ENCODE results near the gene UBE2F. TPM values are rescaled to one million over a fixed set of nuclear protein-coding genes. Genes with fewer than 3 reads are reported as not detected.

The UBE2F gene
- total RNA-seq, 1 experiment from 2014 or later = 103 TPM

- Histone ChIP-seq H3K36me3 (ENCODE audit: low read depth) (no peaks in the 10 kb centered on the region), H3K4me3 (no peak overlapping the region), H2AFZ (no peak overlapping the region), H3K4me1 (replicated peaks; ENCODE audit: insufficient read depth) (no peaks in the 10 kb centered on the region), H4K20me1 (ENCODE audit: insufficient read depth) (peaks cover 3% of the 10 kb centered on the region), H3K4me2 (no peak overlapping the region), H3K27ac (no peak overlapping the region), H3K9me2 (ENCODE audit: insufficient read depth) (no peaks in the 10 kb centered on the region), H3F3A (ENCODE audit: insufficient read depth, low read depth) (no peaks in the 10 kb centered on the region), H3K79me2 (ENCODE audit: low read depth) (peaks cover 4% of the 10 kb centered on the region; the same call in 1 of the 2 replicates), H3K27me3 (ENCODE audit: insufficient read depth, low read depth) (no peaks in the 10 kb centered on the region), H3K9me3 (ENCODE audit: insufficient read depth, low read depth) (no peaks in the 10 kb centered on the region)
- ChIA-PET POLR2A (ENCODE audit: unreplicated experiment) (no interaction called here), CTCF (no interaction called here)
- intact Hi-C loops (cut with micrococcal nuclease; ENCODE audit: unreplicated experiment) = no loop called here
- BruUV-seq (replicated peaks) = no TSS peak
- TF ChIP-seq, protein P1, sequence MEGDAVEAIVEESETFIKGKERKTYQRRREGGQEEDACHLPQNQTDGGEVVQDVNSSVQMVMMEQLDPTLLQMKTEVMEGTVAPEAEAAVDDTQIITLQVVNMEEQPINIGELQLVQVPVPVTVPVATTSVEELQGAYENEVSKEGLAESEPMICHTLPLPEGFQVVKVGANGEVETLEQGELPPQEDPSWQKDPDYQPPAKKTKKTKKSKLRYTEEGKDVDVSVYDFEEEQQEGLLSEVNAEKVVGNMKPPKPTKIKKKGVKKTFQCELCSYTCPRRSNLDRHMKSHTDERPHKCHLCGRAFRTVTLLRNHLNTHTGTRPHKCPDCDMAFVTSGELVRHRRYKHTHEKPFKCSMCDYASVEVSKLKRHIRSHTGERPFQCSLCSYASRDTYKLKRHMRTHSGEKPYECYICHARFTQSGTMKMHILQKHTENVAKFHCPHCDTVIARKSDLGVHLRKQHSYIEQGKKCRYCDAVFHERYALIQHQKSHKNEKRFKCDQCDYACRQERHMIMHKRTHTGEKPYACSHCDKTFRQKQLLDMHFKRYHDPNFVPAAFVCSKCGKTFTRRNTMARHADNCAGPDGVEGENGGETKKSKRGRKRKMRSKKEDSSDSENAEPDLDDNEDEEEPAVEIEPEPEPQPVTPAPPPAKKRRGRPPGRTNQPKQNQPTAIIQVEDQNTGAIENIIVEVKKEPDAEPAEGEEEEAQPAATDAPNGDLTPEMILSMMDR (conservative IDR thresholded peaks at IDR 0.05) = no peak
- no peak for TF ChIP-seq EZH2 (IDR thresholded peaks at IDR 0.05; ENCODE audit: low read depth)
- DNase-seq = peak in 1 of 2 experiments; percentile 64
These were observed 54.5 kb downstream of the UBE2F start for GRCh38 chr2:238021327-238021726.

- Histone ChIP-seq H3K9me2 (ENCODE audit: insufficient read depth) (no peaks in the 10 kb centered on the region), H4K20me1 (ENCODE audit: insufficient read depth) (peaks cover 3% of the 10 kb centered on the region; the same call in 1 of the 2 replicates), H3K4me3 (no peak overlapping the region), H3K4me1 (replicated peaks; ENCODE audit: insufficient read depth) (no peaks in the 10 kb centered on the region), H3K9me3 (ENCODE audit: insufficient read depth, low read depth) (no peaks in the 10 kb centered on the region), H3K27me3 (ENCODE audit: insufficient read depth, low read depth) (no peaks in the 10 kb centered on the region), H3K79me2 (ENCODE audit: low read depth) (peaks cover 4% of the 10 kb centered on the region; the same call in 1 of the 2 replicates), H3K27ac (no peak overlapping the region), H2AFZ (no peak overlapping the region), H3K4me2 (no peak overlapping the region), H3K36me3 (ENCODE audit: low read depth) (no peaks in the 10 kb centered on the region), H3F3A (ENCODE audit: insufficient read depth, low read depth) (no peaks in the 10 kb centered on the region)
- ChIA-PET CTCF (no interaction called here), POLR2A (ENCODE audit: unreplicated experiment) (interaction anchor here (0.6 kb wide), 1 partner anchor 806 kb away, joined by 5 read pairs; no protein-coding TSS in a partner anchor)
- TF ChIP-seq, protein P1 (conservative IDR thresholded peaks at IDR 0.05) = no peak
- no peak for TF ChIP-seq EZH2 (IDR thresholded peaks at IDR 0.05; ENCODE audit: low read depth)
- no TSS peak for BruUV-seq (replicated peaks)
- intact Hi-C loops (cut with micrococcal nuclease; ENCODE audit: unreplicated experiment) = no loop called here
- DNase-seq = no peak
These were observed 55.9 kb downstream of the UBE2F start for GRCh38 chr2:238022594-238023157.

DNA sequence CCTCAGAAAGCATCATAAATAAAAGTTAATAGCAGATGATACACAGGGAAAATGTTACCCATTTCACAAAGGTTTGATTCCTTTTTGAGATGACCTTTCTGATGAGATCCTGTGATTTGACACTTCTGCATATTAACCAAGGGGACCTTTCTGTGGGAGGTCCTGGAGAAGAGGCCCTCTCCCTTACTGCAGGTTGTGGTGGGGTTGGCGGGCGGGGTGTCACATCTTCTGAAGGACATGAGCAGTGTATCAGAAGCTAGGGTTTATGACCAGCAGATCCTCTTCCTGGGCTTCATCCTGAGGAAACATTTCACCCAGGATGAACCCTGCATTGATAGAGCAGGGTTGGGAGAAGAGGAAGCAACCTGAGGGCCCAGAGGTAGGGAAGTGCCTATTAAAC lies 56.8 kb downstream of the UBE2F start:
- DNase-seq = no peak
- no peaks in the 10 kb centered on the region for H3K4me1 ChIP-seq (replicated peaks; ENCODE audit: insufficient read depth)
- H3K9me2 ChIP-seq (ENCODE audit: insufficient read depth) = no peaks in the 10 kb centered on the region
- TF ChIP-seq, protein P1 (conservative IDR thresholded peaks at IDR 0.05) = no peak
- no peak for TF ChIP-seq EZH2 (IDR thresholded peaks at IDR 0.05; ENCODE audit: low read depth)
- H3K79me2 ChIP-seq (ENCODE audit: low read depth) = peaks cover 4% of the 10 kb centered on the region; the same call in 1 of the 2 replicates
- H3K36me3 ChIP-seq (ENCODE audit: low read depth) = 0 out of 2 replicates have a peak, but pooled peaks cover 5% of the 10 kb centered on the region
- CTCF ChIA-PET = no interaction called here
- H3K4me3 ChIP-seq = no peak overlapping the region
- no TSS peak for BruUV-seq (replicated peaks)
- no peaks in the 10 kb centered on the region for H3K9me3 ChIP-seq (ENCODE audit: insufficient read depth, low read depth)
- intact Hi-C loops (cut with micrococcal nuclease; ENCODE audit: unreplicated experiment) = no loop called here
- POLR2A ChIA-PET (ENCODE audit: unreplicated experiment) = no interaction called here
- no peak overlapping the region for H2AFZ ChIP-seq
- H3F3A ChIP-seq (ENCODE audit: insufficient read depth, low read depth) = peaks cover 5% of the 10 kb centered on the region; the same call in 1 of the 2 replicates
- no peaks in the 10 kb centered on the region for H3K27me3 ChIP-seq (ENCODE audit: insufficient read depth, low read depth)
- no peak overlapping the region for H3K27ac ChIP-seq
- H3K4me2 ChIP-seq = no peak overlapping the region
- H4K20me1 ChIP-seq (ENCODE audit: insufficient read depth) = peaks cover 3% of the 10 kb centered on the region; the same call in 1 of the 2 replicates
